ENCODE measurements around the gene KRTCAP2.
A peak's percentile ranks its signal among the peaks of the same experiment; 100 is the strongest.
"Not testable (repeated sequence)": the region's sequence is repeated elsewhere in the genome, so short reads cannot be mapped to it uniquely, and the experiment has no call there.

KRTCAP2 gene

DNA sequence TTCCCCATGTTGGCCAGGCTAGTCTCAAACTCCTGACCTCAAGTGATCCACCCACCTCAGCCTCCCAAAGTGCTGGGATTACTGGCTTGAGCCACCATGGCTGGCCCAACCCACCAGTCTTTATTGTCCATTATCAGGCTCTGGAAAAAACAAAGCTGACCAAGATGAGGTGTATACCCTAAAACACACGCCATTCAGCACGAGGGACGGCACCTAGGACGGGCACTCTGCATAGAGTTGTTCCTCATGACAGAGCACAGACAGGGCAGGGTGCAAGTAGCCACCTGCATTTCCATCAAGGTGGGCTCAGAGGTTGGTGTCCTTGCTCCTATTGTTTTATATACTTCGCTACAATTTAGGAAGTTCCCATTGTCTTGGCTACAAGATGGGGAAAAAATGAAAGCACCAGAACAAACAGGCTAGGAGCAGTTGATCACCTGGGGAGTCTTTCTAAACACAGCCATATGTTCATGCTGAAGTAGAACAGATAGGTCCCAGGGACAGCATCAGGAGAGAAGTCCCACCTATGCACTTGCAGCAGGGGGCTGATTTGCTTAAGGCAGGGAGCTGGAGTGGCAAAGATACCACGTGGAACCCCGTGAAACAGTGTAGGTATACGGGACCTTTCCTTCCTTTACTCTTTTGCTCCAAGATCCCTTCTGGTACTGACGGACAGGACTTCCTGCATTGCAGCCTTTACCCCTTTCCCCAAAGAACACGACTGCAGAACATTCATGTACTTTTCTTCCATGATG is 4.5 kb downstream of the KRTCAP2 start:
- DNase-seq (ENCODE audit: low spot score): no peak

DNA sequence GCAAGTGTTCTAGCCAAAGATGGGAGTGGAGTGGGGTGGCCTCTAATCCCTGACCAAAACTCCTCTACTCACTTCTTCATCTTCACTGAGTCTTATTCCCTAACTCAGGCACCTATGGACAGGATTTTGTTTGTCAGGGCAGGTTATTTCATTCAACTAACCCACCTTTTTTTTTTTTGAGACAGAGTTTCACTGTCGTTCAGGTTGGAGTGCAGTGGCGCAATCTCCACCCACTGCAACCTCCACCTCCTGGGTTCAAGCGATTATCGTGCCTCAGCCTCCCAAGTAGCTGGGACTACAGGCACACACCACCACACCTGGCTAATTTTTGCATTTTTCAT is 5.0 kb downstream of the KRTCAP2 start:
- DNase-seq (ENCODE audit: low spot score): not testable (repeated sequence)

GRCh38 chr1:155167166-155168104 is 5.7 kb downstream of the KRTCAP2 start:
- peak; percentile 86 for DNase-seq (ENCODE audit: low spot score)

GRCh38 chr1:155166471-155167165 is 6.5 kb downstream of the KRTCAP2 start:
- no peak for DNase-seq (ENCODE audit: low spot score)

GRCh38 chr1:155166051-155166470 is 7.0 kb downstream of the KRTCAP2 start:
- no peak for DNase-seq (ENCODE audit: low spot score)

GRCh38 chr1:155164625-155165024 is 8.5 kb downstream of the KRTCAP2 start:
- not testable (repeated sequence) for DNase-seq (ENCODE audit: low spot score)

DNA sequence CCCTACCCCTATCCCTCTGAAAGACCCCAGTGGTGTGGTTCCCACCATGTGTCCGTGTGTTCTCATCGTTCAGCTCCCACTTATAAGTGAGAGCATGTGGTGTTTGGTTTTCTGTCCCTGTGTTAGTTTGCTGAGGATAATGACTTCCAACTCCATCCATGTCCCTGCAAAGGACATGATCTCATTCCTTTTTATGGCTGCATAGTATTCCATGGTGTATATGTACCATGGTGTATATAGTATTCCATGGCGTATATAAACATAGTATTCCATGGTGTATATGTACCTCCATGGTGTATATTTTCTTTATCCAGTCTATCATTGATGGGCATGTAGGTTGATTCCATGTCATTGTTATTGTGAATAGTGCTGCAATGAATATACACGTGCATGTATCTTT is 9.3 kb downstream of the KRTCAP2 start:
- DNase-seq (ENCODE audit: low spot score): not testable (repeated sequence)

GRCh38 chr1:155162631-155163030 is 10.5 kb downstream of the KRTCAP2 start:
- not testable (repeated sequence) for DNase-seq (ENCODE audit: low spot score)

GRCh38 chr1:155160128-155160527 is 13.0 kb downstream of the KRTCAP2 start:
- no peak for DNase-seq (ENCODE audit: low spot score)

- DNase-seq (ENCODE audit: low spot score): no peak
Observed at GRCh38 chr1:155158991-155159390, 14.1 kb downstream of the KRTCAP2 start.

DNA sequence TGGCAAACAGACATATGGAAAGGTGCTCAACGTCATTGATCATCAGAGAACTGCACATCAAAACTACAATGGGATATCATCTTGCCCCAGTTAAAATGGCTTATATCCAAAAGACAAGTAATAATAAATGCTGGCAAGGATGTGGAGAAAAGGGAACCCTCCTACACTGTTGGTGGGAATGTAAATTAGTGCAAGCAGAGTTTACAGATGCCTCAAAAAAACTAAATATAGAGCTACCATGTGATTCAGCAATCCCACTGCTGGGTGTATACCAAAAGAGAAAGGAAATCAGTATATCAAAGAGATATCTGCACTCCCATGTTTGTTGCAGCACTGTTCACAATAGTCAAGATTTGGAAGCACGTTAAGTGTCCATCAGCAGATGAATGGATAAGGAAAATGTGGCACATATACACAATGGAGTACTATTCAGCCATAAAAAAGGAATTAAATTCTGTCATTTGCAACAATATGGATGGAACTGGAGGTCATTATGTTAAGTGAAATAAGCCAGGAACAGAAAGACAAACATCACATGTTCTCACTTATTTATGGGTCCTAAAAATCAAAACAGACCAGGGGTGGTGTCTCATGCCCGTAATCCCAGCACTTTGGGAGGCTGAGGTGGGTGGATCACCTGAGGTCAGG is 17.0 kb downstream of the KRTCAP2 start:
- DNase-seq (ENCODE audit: low spot score): not testable (repeated sequence)

DNA sequence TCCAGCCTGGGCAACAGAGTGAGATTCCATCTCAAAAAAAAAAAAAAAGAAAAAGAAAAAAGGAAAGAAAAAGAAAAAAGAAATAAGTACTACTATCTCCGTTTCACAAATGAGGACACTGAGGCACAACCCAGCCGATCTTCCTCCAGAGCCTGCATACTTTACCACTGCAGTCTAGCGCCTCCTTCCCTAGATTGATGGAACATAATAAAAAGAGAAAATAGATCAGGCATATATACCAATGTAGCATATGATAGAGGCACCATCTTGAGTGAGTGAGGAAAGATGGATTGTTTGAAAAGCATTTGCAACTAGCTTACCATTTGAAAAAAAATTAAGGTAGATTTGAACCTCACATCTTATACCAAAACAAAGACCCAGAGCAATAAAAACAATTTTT is 27.6 kb downstream of the KRTCAP2 start:
- no peak for DNase-seq (ENCODE audit: low spot score)

DNA sequence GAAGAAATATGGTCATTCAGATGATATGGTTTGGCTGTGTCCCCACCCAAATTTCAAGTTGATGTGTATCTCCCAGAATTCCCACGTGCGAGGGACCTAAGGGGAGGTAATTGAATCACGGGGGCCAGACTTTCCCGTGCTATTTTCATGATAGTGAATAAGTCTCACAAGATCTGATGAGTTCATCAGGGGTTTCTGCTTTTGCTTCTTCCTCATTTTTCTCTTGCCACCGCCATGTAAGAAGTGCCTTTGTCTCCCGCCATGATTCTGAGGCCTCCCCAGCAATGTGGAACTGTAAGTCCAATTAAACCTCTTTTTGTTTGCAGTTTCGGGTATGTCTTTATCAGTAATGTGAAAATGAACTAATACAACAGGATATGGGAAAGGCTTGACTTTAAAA is 31.4 kb downstream of the KRTCAP2 start:
- no peak for DNase-seq (ENCODE audit: low spot score)

DNA sequence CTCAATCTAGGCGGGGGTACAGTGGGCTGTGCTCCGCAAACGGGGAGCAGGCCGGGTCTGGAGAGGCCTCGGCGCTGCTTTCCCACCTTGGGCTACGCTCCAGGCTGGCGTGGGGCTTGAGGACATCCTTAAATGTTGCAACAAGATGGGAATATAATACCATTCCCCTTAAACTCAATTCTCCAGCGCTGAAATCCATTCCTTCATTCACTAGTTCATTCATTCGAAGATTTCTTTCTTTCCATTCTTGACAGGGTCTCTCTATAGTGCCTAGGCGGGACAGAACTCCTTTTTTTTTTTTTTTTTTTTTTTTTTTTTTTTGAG is 32.5 kb downstream of the KRTCAP2 start:
- no peak for DNase-seq (ENCODE audit: low spot score)

DNA sequence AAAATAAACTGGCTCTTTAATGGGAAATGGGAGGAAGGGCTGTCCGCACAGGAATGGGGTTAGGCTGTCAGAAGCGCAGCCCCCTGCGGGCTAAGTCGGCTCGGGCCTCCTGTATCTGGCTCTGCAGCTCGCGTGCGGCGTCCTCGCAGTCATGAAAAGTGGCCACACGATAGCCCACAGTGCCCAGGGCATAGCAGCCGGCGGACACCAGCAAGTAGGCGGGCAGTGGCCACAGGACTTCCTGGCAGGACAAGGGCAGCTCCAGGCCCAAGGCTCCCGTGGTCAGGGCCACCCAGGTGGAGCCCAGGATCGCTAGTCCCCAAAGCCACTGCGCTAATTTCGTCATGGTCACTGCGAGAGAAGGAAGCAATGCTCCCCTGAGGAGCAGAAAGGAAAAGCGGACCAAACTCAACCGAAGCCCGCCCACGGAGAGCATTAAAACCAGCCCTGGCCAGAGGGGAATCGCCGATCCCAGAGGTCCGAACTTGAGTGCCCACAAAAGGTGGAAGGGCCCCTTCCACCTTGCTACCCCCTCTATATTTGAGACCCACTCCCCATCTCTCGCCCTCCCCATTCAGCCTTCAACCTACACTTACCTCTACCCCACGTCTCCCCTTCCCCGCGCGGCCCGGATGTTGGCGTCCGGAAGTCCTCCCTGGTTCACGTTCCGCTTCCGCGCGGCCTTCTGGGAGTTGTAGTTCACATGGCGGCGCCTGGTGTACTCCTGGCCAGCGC is 33.0 kb downstream of the KRTCAP2 start, which contains the start of gene DPM3:
Gene DPM3, minus strand, starts transcription at position 637 of the 735 bp plus-strand sequence. Its CDS starts 291 bp downstream, at position 346.
- DNase-seq (ENCODE audit: low spot score): peak; percentile 84

GRCh38 chr1:155137154-155137949 is 35.8 kb downstream of the KRTCAP2 start:
- no peak for DNase-seq (ENCODE audit: low spot score)

DNA sequence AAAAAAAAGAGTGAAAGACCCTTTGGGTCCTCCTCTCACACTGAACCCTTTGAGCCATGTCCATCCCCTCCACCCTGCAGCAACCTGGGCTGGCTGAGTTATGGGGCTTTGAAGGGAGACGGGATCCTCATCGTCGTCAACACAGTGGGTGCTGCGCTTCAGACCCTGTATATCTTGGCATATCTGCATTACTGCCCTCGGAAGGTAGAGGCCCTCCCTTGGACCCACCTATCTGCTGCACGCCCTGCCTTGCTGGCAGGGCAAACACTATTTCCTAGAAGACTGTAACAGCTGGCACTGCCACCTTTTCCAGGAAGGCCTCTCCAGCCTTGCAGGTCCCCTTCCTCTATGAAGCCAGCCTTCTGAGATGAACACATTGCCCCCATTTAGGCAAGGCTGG is 36.4 kb downstream of the KRTCAP2 start:
- DNase-seq (ENCODE audit: low spot score): no peak

DNA sequence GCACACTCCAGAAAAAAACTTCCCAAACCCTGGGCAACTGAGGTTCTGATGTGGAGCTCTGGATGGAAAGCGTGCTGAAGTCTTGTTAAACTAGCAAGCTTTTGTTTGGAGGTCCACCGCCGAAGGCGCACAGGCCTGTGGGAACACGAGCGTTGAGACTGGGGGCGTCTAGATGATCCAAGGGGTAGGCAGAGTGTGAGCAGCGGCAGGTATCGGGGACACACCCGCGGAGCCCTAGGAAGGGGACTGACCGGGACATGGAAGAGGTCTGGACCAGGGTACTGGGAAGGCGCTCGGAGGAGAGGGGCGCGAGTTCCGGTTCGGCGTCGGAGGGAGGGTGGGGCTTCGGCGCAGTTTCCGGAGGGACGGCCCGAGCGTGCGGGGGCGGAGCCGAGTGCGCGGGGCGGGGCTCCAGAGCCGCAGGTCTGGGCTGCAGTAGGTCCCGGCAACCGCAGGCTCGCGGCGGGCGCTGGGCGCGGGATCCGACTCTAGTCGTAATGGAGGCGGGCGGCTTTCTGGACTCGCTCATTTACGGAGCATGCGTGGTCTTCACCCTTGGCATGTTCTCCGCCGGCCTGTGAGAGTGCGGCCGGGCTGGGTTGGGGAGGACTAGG is 37.6 kb downstream of the KRTCAP2 start, which contains the start of gene SLC50A1:
Gene SLC50A1, plus strand, starts transcription at position 438 of the 614 bp plus-strand sequence. Its CDS starts 60 bp downstream, at position 498.
- peak; percentile 90 for DNase-seq (ENCODE audit: low spot score)

- peak; percentile 25 for DNase-seq (ENCODE audit: low spot score)
Observed at GRCh38 chr1:155134880-155135414, 38.2 kb downstream of the KRTCAP2 start.

GRCh38 chr1:155134322-155134721 is 38.8 kb downstream of the KRTCAP2 start:
- no peak for DNase-seq (ENCODE audit: low spot score)

Data from CD4-positive, alpha-beta T cell treated with Interleukin-6 at 100 ng/mL for 8 hours (primary cell).